HEK293 (cell line): ENCODE measurements around the gene CDT1.

Source experiments
- CTCF ChIA-PET: fragments of 350-600 bp; formaldehyde crosslinking; extraction: SDS; loops from one replicate; lab custom pipeline; 2021; ENCODE audit warnings: antibody characterized with exemption; lab: Yijun Ruan, JAX
- POLR2A ChIA-PET: fragments of 300-600 bp; formaldehyde crosslinking; extraction: SDS; loops from one replicate; lab custom pipeline; 2020; ENCODE audit warnings: antibody characterized with exemption, inconsistent platforms; lab: Yijun Ruan, JAX
- H3K27ac ChIP-seq: fragments of 200-500 bp; sonication (Bioruptor generic); 2 replicates; pipeline ENCODE4 v1.5.1; 2014; ENCODE audit warnings: low read depth, low read length, control low read depth, inconsistent platforms; ENCODE audit errors: extremely low read depth
- H3K36me3 ChIP-seq, 2 experiments: fragments of 200-500 bp in 1 of 2; sonication (Bioruptor generic) in 1 of 2; 1 replicate in 1 of 2; 2 replicates in 1 of 2; pipeline ENCODE4 v1.5.1; 2014 to 2017; ENCODE audit warnings: inconsistent platforms in 2 of 2, low read length in 2 of 2; ENCODE audit not compliant: control insufficient read depth in 2 of 2, insufficient read depth in 1 of 2
- H3K4me1 ChIP-seq: fragments of 200-500 bp; sonication (Bioruptor generic); 2 replicates; pipeline ENCODE4 v1.5.1; 2014; ENCODE audit warnings: mild to moderate bottlenecking, low read length, inconsistent platforms; ENCODE audit not compliant: control insufficient read depth, insufficient read depth
- H3K4me3 ChIP-seq: 2 replicates; pipeline ENCODE4 v1.5.1; 2011; ENCODE audit warnings: low read depth, mild to moderate bottlenecking, control low read depth, low read length, moderate library complexity
- H3K9me3 ChIP-seq: fragments of 200-500 bp; sonication (Bioruptor generic); 2 replicates; pipeline ENCODE4 v1.5.1; 2014; ENCODE audit warnings: low read depth, low read length, inconsistent platforms; ENCODE audit not compliant: control insufficient read depth, insufficient read depth
- AEBP2 ChIP-seq: fragments of 450-650 bp; formaldehyde crosslinking; IDR thresholded peaks from 2 replicates; pipeline ENCODE4 v1.5.1; 2016; ENCODE audit warnings: missing biosample characterization, missing genetic modification characterization, borderline replicate concordance
- GLIS2 ChIP-seq: fragments of 450-650 bp; formaldehyde crosslinking; IDR thresholded peaks from 2 replicates; pipeline ENCODE4 v1.5.1; 2016; ENCODE audit warnings: missing biosample characterization, missing genetic modification characterization
- KLF7 ChIP-seq: fragments of 450-650 bp; formaldehyde crosslinking; IDR thresholded peaks from 2 replicates; pipeline ENCODE4 v1.5.1; 2016; ENCODE audit warnings: missing biosample characterization, missing genetic modification characterization, borderline replicate concordance
- MEIS1 ChIP-seq: sonication (generic); formaldehyde crosslinking; IDR thresholded peaks from 2 replicates; pipeline ENCODE4 v1.8.1; 2022; ENCODE audit warnings: missing genetic modification reagents, mild to moderate bottlenecking, borderline replicate concordance
- PRDM1 ChIP-seq: fragments of 450-650 bp; formaldehyde crosslinking; IDR thresholded peaks from 2 replicates; pipeline ENCODE4; 2016; ENCODE audit warnings: missing biosample characterization, missing genetic modification characterization
- REPIN1 ChIP-seq: fragments of 450-650 bp; formaldehyde crosslinking; IDR thresholded peaks from 2 replicates; pipeline ENCODE4 v1.5.1; 2017; ENCODE audit warnings: missing biosample characterization, missing genetic modification characterization, low read depth
- ZBTB44 ChIP-seq: fragments of 450-650 bp; IDR thresholded peaks from 2 replicates; pipeline ENCODE4 v1.5.1; 2018; ENCODE audit warnings: missing biosample characterization, mild to moderate bottlenecking, missing genetic modification characterization
- ZNF10 ChIP-seq: fragments of 450-650 bp; formaldehyde crosslinking; IDR thresholded peaks from 2 replicates; pipeline ENCODE4 v1.5.1; 2017; ENCODE audit warnings: missing biosample characterization, missing genetic modification characterization
- ZNF138 ChIP-seq: fragments of 450-650 bp; formaldehyde crosslinking; IDR thresholded peaks from 2 replicates; pipeline ENCODE4 v1.5.1; 2016; ENCODE audit warnings: missing biosample characterization, missing genetic modification characterization, borderline replicate concordance
- ZNF169 ChIP-seq: fragments of 450-650 bp; formaldehyde crosslinking; IDR thresholded peaks from 2 replicates; pipeline ENCODE4 v1.5.1; 2016; ENCODE audit warnings: missing biosample characterization, missing genetic modification characterization
- ZNF18 ChIP-seq: fragments of 450-650 bp; formaldehyde crosslinking; IDR thresholded peaks from 2 replicates; pipeline ENCODE4 v1.5.1; 2016; ENCODE audit warnings: missing biosample characterization, missing genetic modification characterization
- ZNF184 ChIP-seq: fragments of 450-650 bp; IDR thresholded peaks from 2 replicates; pipeline ENCODE4 v1.5.1; 2018; ENCODE audit warnings: missing biosample characterization, mild to moderate bottlenecking, missing genetic modification characterization
- ZNF23 ChIP-seq: fragments of 450-650 bp; formaldehyde crosslinking; IDR thresholded peaks from 2 replicates; pipeline ENCODE4 v1.5.1; 2016; ENCODE audit warnings: missing biosample characterization, missing genetic modification characterization, borderline replicate concordance
- ZNF354C ChIP-seq: fragments of 450-650 bp; formaldehyde crosslinking; IDR thresholded peaks from 2 replicates; pipeline ENCODE4 v1.5.1; 2016; ENCODE audit warnings: missing biosample characterization, missing genetic modification characterization, low read depth, borderline replicate concordance
- ZNF544 ChIP-seq: fragments of 450-650 bp; formaldehyde crosslinking; IDR thresholded peaks from 2 replicates; pipeline ENCODE4 v1.5.0; 2017; ENCODE audit warnings: missing biosample characterization, missing genetic modification characterization
- ZNF548 ChIP-seq: fragments of 450-650 bp; formaldehyde crosslinking; IDR thresholded peaks from 2 replicates; pipeline ENCODE4 v1.5.1; 2016; ENCODE audit warnings: missing biosample characterization, missing genetic modification characterization
- ZNF621 ChIP-seq: fragments of 450-650 bp; formaldehyde crosslinking; IDR thresholded peaks from 2 replicates; pipeline ENCODE4 v1.5.1; 2017; ENCODE audit warnings: missing biosample characterization, missing genetic modification characterization
- ZNF623 ChIP-seq: fragments of 450-650 bp; formaldehyde crosslinking; IDR thresholded peaks from 2 replicates; pipeline ENCODE4 v1.5.1; 2016; ENCODE audit warnings: missing biosample characterization, missing genetic modification characterization
- ZNF677 ChIP-seq: fragments of 450-650 bp; IDR thresholded peaks from 2 replicates; pipeline ENCODE4 v1.5.0; 2018; ENCODE audit warnings: missing biosample characterization, mild to moderate bottlenecking, missing genetic modification characterization, moderate library complexity
- ZNF701 ChIP-seq: fragments of 450-650 bp; formaldehyde crosslinking; IDR thresholded peaks from 2 replicates; pipeline ENCODE4 v1.5.1; 2016; ENCODE audit warnings: missing biosample characterization, missing genetic modification characterization
- ZSCAN18 ChIP-seq: fragments of 450-650 bp; formaldehyde crosslinking; IDR thresholded peaks from 2 replicates; pipeline ENCODE4 v1.5.1; 2016; ENCODE audit warnings: missing biosample characterization, missing genetic modification characterization
- TF ChIP-seq, protein P1 (sequence below): fragments of 450-650 bp; formaldehyde crosslinking; IDR thresholded peaks from 2 replicates; pipeline ENCODE4 v1.5.1; 2016; ENCODE audit warnings: missing biosample characterization, missing genetic modification characterization
- TF ChIP-seq, protein P2 (sequence below): fragments of 450-650 bp; formaldehyde crosslinking; IDR thresholded peaks from 2 replicates; pipeline ENCODE4 v1.5.1; 2016; ENCODE audit warnings: missing biosample characterization, missing genetic modification characterization

The CDT1 gene

DNA sequence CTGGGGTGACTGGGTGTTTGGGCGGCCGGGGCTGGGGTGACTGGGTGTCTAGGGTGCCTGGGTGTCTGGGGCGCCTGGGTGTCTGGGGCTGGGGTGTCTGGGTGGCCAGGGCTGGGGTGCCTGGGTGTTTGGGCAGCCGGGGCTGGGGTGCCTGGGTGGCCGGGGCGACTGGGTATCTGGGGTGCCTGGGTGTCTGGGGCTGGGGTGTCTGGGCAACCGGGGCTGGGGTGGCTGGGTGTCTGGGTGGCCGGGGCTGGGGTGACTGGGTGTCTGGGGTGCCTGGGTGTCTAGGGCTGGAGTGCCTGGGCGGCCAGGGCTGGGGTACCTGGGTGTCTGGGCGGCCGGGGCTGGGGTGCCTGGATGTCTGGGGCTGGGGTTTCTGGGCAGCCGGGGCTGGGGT is 21.6 kb downstream of the CDT1 start:
- ChIA-PET POLR2A (no interaction called here), CTCF (interaction anchor here (0.6 kb wide), 1 partner anchor 342 kb away, joined by 3 read pairs; no protein-coding TSS in a partner anchor)
- H3K4me3 ChIP-seq = no peak overlapping the region
- no peaks in the 10 kb centered on the region for H3K4me1 ChIP-seq
- peaks cover 0 to 8% of the 10 kb centered on the region in 2 experiments; a peak in 1 of 3 replicates for H3K36me3 ChIP-seq
- H3K9me3 ChIP-seq = no peaks in the 10 kb centered on the region
- TF ChIP-seq PRDM1 (tag by site-specific recombination) (no peak), ZNF184 (tag by site-specific recombination) (no peak), ZSCAN18 (tag by site-specific recombination) (no peak), ZNF354C (tag by site-specific recombination) (no peak), ZNF544 (tag by site-specific recombination) (no peak)
- H3K27ac ChIP-seq = no peak overlapping the region

- H3K4me1 ChIP-seq = no peaks in the 10 kb centered on the region
- H3K9me3 ChIP-seq = no peaks in the 10 kb centered on the region
- ChIA-PET POLR2A (no interaction called here), CTCF (no interaction called here)
- H3K27ac ChIP-seq = no peak overlapping the region
- H3K4me3 ChIP-seq = no peak overlapping the region
- peaks cover 0 to 8% of the 10 kb centered on the region in 2 experiments; a peak in 1 of 3 replicates for H3K36me3 ChIP-seq
- no peak for TF ChIP-seq ZNF138
- TF ChIP-seq ZNF10 (tag by site-specific recombination) = no peak
- TF ChIP-seq AEBP2 (tag by site-specific recombination) = no peak
- TF ChIP-seq KLF7 (tag by site-specific recombination) = no peak
- TF ChIP-seq ZNF548 = no peak
- TF ChIP-seq ZNF23 = no peak
- TF ChIP-seq, protein P1, sequence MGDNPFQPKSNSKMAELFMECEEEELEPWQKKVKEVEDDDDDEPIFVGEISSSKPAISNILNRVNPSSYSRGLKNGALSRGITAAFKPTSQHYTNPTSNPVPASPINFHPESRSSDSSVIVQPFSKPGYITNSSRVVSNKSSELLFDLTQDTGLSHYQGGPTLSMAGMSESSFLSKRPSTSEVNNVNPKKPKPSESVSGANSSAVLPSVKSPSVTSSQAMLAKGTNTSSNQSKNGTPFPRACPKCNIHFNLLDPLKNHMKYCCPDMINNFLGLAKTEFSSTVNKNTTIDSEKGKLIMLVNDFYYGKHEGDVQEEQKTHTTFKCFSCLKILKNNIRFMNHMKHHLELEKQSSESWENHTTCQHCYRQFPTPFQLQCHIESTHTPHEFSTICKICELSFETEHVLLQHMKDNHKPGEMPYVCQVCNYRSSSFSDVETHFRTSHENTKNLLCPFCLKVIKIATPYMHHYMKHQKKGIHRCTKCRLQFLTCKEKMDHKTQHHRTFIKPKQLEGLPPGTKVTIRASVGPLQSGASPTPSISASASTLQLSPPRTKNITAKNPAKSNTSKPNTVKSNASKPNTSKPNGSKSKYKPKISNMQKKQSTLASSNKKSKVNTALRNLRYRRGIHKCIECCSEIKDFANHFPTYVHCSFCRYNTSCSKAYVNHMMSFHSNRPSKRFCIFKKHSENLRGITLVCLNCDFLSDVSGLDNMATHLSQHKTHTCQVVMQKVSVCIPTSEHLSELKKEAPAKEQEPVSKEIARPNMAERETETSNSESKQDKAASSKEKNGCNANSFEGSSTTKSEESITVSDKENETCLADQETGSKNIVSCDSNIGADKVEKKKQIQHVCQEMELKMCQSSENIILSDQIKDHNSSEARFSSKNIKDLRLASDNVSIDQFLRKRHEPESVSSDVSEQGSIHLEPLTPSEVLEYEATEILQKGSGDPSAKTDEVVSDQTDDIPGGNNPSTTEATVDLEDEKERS = no peak
- TF ChIP-seq GLIS2 (tag by site-specific recombination) = no peak
- TF ChIP-seq, protein P2, sequence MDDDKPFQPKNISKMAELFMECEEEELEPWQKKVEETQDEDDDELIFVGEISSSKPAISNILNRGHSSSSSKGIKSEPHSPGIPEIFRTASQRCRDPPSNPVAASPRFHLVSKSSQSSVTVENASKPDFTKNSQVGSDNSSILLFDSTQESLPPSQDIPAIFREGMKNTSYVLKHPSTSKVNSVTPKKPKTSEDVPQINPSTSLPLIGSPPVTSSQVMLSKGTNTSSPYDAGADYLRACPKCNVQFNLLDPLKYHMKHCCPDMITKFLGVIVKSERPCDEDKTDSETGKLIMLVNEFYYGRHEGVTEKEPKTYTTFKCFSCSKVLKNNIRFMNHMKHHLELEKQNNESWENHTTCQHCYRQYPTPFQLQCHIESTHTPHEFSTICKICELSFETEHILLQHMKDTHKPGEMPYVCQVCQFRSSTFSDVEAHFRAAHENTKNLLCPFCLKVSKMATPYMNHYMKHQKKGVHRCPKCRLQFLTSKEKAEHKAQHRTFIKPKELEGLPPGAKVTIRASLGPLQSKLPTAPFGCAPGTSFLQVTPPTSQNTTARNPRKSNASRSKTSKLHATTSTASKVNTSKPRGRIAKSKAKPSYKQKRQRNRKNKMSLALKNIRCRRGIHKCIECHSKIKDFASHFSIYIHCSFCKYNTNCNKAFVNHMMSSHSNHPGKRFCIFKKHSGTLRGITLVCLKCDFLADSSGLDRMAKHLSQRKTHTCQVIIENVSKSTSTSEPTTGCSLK (tag by site-specific recombination) = no peak
- no peak for TF ChIP-seq ZNF701 (tag by site-specific recombination)
- no peak for TF ChIP-seq MEIS1 (CRISPR knock-in tag)
- no peak for TF ChIP-seq ZNF169 (tag by site-specific recombination)
- no peak for TF ChIP-seq ZNF621 (tag by site-specific recombination)
- TF ChIP-seq ZNF677 (tag by site-specific recombination) = no peak
- no peak for TF ChIP-seq ZNF18 (tag by site-specific recombination)
- TF ChIP-seq ZBTB44 (tag by site-specific recombination) = no peak
- no peak for TF ChIP-seq ZNF623
- TF ChIP-seq REPIN1 = no peak
Observed at GRCh38 chr16:88826070-88826840, 22.7 kb downstream of the CDT1 start.
